Hepatocyte (in vitro differentiated cells): Measurements from ENCODE around the gene NR2F6. TPM values are rescaled to one million over a fixed set of nuclear protein-coding genes. Genes with fewer than 3 reads are reported as not detected.

Experiments used
- DNase-seq: peaks from one replicate; pipeline ENCODE4 v3.0.0-alpha.2; 2016; ENCODE audit warnings: low spot score
- H2AFZ ChIP-seq: fragments of 200-600 bp; sonication (generic); 2 replicates; pipeline ENCODE4 v1.6.0; 2016; ENCODE audit warnings: antibody characterized with exemption, mild to moderate bottlenecking
- H3K27ac ChIP-seq: fragments of 200-600 bp; sonication (generic); 2 replicates; pipeline ENCODE4 v1.5.1; 2016; ENCODE audit warnings: mild to moderate bottlenecking
- H3K27me3 ChIP-seq: fragments of 200-600 bp; sonication (generic); 2 replicates; pipeline ENCODE4 v1.6.1; 2016
- H3K36me3 ChIP-seq: fragments of 200-600 bp; sonication (generic); replicated peaks from 2 replicates; pipeline ENCODE4 v1.5.1; 2016; ENCODE audit warnings: low read depth; ENCODE audit not compliant: insufficient read depth
- H3K4me1 ChIP-seq: fragments of 200-600 bp; sonication (generic); 2 replicates; pipeline ENCODE4 v1.5.1; 2016; ENCODE audit warnings: mild to moderate bottlenecking, moderate library complexity; ENCODE audit not compliant: insufficient read depth
- H3K4me2 ChIP-seq: fragments of 200-600 bp; sonication (generic); 2 replicates; pipeline ENCODE4 v1.6.0; 2016
- H3K4me3 ChIP-seq: fragments of 200-600 bp; sonication (generic); 2 replicates; pipeline ENCODE4 v1.5.1; 2016; ENCODE audit warnings: mild to moderate bottlenecking
- H3K79me2 ChIP-seq: fragments of 200-600 bp; sonication (generic); 2 replicates; pipeline ENCODE4 v1.6.0; 2017; ENCODE audit warnings: mild to moderate bottlenecking
- H3K9me2 ChIP-seq: fragments of 200-600 bp; sonication (generic); replicated peaks from 2 replicates; pipeline ENCODE4 v1.6.0; 2017; ENCODE audit warnings: mild to moderate bottlenecking; ENCODE audit not compliant: insufficient read depth
- H3K9me3 ChIP-seq: fragments of 200-600 bp; sonication (generic); 2 replicates; pipeline ENCODE4 v1.5.1; 2016; ENCODE audit warnings: low read depth, mild to moderate bottlenecking
- H4K20me1 ChIP-seq: fragments of 200-600 bp; sonication (generic); 2 replicates; pipeline ENCODE4 v1.6.0; 2016; ENCODE audit warnings: mild to moderate bottlenecking; ENCODE audit not compliant: insufficient read depth, poor library complexity, severe bottlenecking
- CTCF ChIP-seq: fragments of 200-600 bp; sonication (generic); IDR thresholded peaks from 2 replicates; pipeline ENCODE4 v1.5.1; 2016; ENCODE audit warnings: antibody characterized with exemption, mild to moderate bottlenecking; ENCODE audit not compliant: poor library complexity
- EZH2 ChIP-seq: fragments of 200-600 bp; sonication (generic); IDR thresholded peaks from 2 replicates; pipeline ENCODE4 v1.6.1; 2016; ENCODE audit warnings: antibody characterized with exemption, mild to moderate bottlenecking, borderline replicate concordance
- EZH2phosphoT487 ChIP-seq: fragments of 200-600 bp; sonication (generic); IDR thresholded peaks from one replicate; pipeline ENCODE4 v1.6.1; 2018; ENCODE audit warnings: antibody characterized with exemption, mild to moderate bottlenecking, low read depth, moderate library complexity; ENCODE audit not compliant: unreplicated experiment, severe bottlenecking
- WGBS: methylation state at CpG from one replicate; pipeline ENCODE4 v1.1.6; 2016; ENCODE audit warnings: low lambda C conversion rate; ENCODE audit errors: missing lambda C conversion rate; 5-methylcytosine and 5-hydroxymethylcytosine counted together
- polyA plus RNA-seq: library from polyadenylated mRNA; unstranded; fragments of >200 nt; fragmentation: Nextera tagmentation; extraction: Ambion mirVana; gene quantifications from 2 replicates; pipeline ENCODE4 v1.2.1, GENCODE V29; 2016
- total RNA-seq: library from RNA; depleted of rRNA; stranded (reverse); fragments of >200 nt; gene quantifications from 2 replicates; pipeline ENCODE4 v1.2.3, GENCODE V29; 2014

The NR2F6 gene
- total and polyA plus RNA-seq, 2 experiments from 2014 or later, result 116 to 169 TPM

- H3K79me2 ChIP-seq, result no peaks in the 10 kb centered on the region
- no peak overlapping the region for H3K4me3 ChIP-seq
- no peaks in the 10 kb centered on the region for H3K27me3 ChIP-seq
- H3K27ac ChIP-seq, result no peak overlapping the region
- H3K4me1 ChIP-seq, result no peaks in the 10 kb centered on the region
- no peak for TF ChIP-seq EZH2
- TF ChIP-seq EZH2phosphoT487, result no peak
- peak; percentile 57 for TF ChIP-seq CTCF
- 85% methylated on average over 27 of the region's 27 CpGs for WGBS
- H3K9me3 ChIP-seq, result no peaks in the 10 kb centered on the region
- no peaks in the 10 kb centered on the region for H3K36me3 ChIP-seq
- H3K9me2 ChIP-seq, result no peaks in the 10 kb centered on the region
- no peak overlapping the region for H2AFZ ChIP-seq
- no peak overlapping the region for H3K4me2 ChIP-seq
- no peaks in the 10 kb centered on the region for H4K20me1 ChIP-seq
- peak; percentile 77 for DNase-seq
Measured at GRCh38 chr19:17205237-17206140, 40.2 kb downstream of the NR2F6 start.

- no peak for TF ChIP-seq CTCF
- TF ChIP-seq EZH2, result no peak
- no peak for TF ChIP-seq EZH2phosphoT487
- H3K9me3 ChIP-seq, result no peaks in the 10 kb centered on the region
Measured at GRCh38 chr19:17202713-17203112, 43.0 kb downstream of the NR2F6 start.

GRCh38 chr19:17202249-17202648, 43.5 kb downstream of the NR2F6 start:
- H3K36me3 ChIP-seq, result no peaks in the 10 kb centered on the region
- H3K79me2 ChIP-seq, result no peaks in the 10 kb centered on the region
- no peak for TF ChIP-seq EZH2
- TF ChIP-seq CTCF, result no peak
- TF ChIP-seq EZH2phosphoT487, result no peak

More at GRCh38 chr19:17202713-17203112, 43.0 kb downstream of the NR2F6 start:
- no peaks in the 10 kb centered on the region for H3K79me2 ChIP-seq
- peak; percentile 3 for DNase-seq
- H4K20me1 ChIP-seq, result no peaks in the 10 kb centered on the region
- H3K9me2 ChIP-seq, result no peaks in the 10 kb centered on the region
- 97% methylated on average over 15 of the region's 17 CpGs for whole genome bisulfite sequencing
- H3K4me3 ChIP-seq, result no peak overlapping the region
- no peaks in the 10 kb centered on the region for H3K4me1 ChIP-seq
- no peak overlapping the region for H3K4me2 ChIP-seq
- H3K36me3 ChIP-seq, result no peaks in the 10 kb centered on the region
- no peak overlapping the region for H2AFZ ChIP-seq
- no peaks in the 10 kb centered on the region for H3K27me3 ChIP-seq
- H3K27ac ChIP-seq, result no peak overlapping the region

More at GRCh38 chr19:17202249-17202648, 43.5 kb downstream of the NR2F6 start:
- H3K4me1 ChIP-seq, result no peaks in the 10 kb centered on the region
- no peaks in the 10 kb centered on the region for H4K20me1 ChIP-seq
- no peak overlapping the region for H3K4me3 ChIP-seq
- H3K9me2 ChIP-seq, result no peaks in the 10 kb centered on the region
- WGBS, result 96% methylated on average over 9 of the region's 9 CpGs
- DNase-seq, result peak; percentile 10
- H3K9me3 ChIP-seq, result no peaks in the 10 kb centered on the region
- no peak overlapping the region for H3K4me2 ChIP-seq
- no peak overlapping the region for H3K27ac ChIP-seq
- no peaks in the 10 kb centered on the region for H3K27me3 ChIP-seq
- H2AFZ ChIP-seq, result no peak overlapping the region
